Right lobe of liver (tissue), 4 donors: ENCODE results near the gene AMDHD1.

Experiments
- CTCF ChIP-seq, 4 donors: fragments of 200-600 bp in 3 of 4; fragments of 450-650 bp in 1 of 4; IDR thresholded peaks; one replicate each; pipeline versions ENCODE4 v1.5.1 to v1.8.0; 2016 to 2022; ENCODE audit warnings: antibody characterized with exemption in 4 of 4, mild to moderate bottlenecking in 2 of 4
- POLR2A ChIP-seq: fragments of 450-650 bp; IDR thresholded peaks from one replicate; pipeline ENCODE4 v1.6.1; 2017; ENCODE audit warnings: antibody characterized with exemption, mild to moderate bottlenecking
- donor health status: DM: no; HTN: no; CAD: no.
- donor health status: DM: no; HTN: no; CAD: no.
- donor health status: DM: no; HTN: yes; CAD: no.

DNA sequence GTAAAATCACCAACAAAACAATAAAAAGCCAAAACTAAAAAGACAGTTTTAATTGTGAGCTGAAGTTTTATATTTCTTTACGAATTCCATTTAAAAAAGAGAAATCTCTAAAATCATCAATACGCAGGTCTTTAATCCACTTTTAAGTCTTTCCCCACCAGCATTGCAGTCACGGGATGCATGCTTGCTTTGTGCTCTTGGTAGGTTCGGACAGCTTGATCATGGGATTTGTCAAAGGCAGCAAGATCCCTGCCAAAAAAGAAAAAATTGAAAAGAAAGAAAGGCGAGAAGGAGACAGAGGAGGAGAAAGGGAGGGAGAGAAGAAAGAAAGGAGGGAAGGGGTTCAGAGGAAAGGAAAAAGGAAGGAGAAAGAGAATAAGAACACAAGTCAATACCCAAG lies 57.7 kb downstream of the AMDHD1 start:
- TF ChIP-seq CTCF (IDR thresholded peaks at IDR 0.05) (no peak), POLR2A (no peak)
